HG03520 (cell line): ENCODE results near the gene ADPRHL1.
"Not testable (repeated sequence)": the region's sequence is repeated elsewhere in the genome, so short reads cannot be mapped to it uniquely, and the experiment has no call there.

Experiments used
- ATAC-seq: cut with Tn5 transposase; IDR thresholded peaks from one replicate; pipeline ENCODE4 v1.9.1; 2021; ENCODE audit warnings: mild to moderate bottlenecking, moderate library complexity; ENCODE audit not compliant: unreplicated experiment

ADPRHL1 gene

GRCh38 chr13:113456116-113456702 is 2.9 kb upstream of the ADPRHL1 start:
- no peak for ATAC-seq

DNA sequence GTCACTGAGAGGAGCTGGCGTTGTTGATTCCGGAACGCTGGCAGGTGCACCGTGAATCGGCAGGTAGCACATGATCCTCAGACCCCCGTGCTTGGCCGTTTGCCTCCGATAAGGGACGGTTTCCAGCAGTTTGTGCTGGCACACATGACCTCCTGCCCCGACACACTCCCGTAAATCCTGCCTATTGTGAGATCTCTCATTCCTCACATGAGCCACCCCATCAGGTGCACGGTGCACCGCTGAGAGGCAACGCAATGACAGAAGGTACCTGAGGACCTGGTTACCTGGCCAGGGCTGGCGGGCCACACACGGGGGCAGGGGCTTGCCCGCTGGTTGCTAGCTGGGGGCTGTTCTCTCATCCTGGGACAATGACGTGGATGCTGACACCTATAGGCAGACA is 2.1 kb upstream of the ADPRHL1 start:
- no peak for ATAC-seq

DNA sequence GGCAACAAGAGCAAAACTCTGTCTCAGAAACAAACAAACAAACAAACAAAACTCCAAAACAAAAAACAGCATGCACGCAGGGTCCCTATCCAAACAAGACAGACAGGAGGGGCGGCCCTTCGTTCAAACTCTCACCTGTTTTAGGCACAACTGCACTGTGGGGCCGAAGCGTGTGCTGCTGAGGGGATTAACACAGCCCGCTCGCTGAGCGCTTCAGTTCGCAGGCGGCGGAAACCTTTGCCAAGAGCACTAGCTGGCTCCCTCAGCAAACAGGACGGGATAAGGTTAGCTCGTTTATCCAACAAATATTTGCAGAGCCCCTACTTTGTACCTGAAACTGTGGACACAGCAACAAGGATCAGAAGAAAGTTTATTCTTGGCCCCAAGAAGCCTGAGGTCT is 1.6 kb upstream of the ADPRHL1 start:
- ATAC-seq: no peak

GRCh38 chr13:113452466-113452865 is 822 bp downstream of the ADPRHL1 start:
- no peak for ATAC-seq

GRCh38 chr13:113451951-113452421 is 1.3 kb downstream of the ADPRHL1 start:
- no peak for ATAC-seq

DNA sequence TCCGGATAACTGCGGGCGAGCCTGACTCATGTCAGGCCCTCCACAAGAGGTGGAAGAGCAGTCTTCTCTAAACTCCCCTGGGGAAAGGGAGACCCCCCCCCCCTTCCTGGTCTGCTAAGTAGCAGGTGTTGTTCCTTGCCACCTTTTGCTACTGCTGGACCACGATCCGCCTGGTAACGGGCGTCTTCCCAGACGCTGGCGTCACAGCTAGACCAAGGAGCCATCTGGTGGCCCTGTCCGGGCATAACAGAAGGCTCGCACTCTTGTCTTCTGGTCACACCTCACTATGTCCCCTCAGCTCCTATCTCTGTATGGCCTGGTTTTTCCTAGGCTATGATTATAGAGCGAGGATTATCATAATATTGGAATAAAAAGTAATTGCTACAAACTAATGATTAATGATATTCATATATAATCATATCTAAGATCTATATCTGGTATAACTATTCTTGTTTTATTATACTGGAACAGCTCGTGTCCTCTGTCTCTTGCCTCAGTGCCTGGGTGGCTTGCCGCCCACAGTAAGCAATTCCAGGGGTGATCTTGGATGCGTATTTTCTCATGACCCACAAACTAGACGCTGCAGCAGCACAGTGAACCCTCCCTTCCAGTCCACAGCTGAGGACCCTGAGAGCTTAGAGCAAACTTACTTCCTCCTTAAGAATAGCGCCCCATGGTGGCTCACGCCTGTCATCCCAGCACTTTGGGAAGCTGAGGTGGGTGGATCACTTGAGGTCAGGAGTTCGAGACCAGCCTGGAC is 2.2 kb downstream of the ADPRHL1 start:
- ATAC-seq: not testable (repeated sequence)

GRCh38 chr13:113450348-113450744 is 2.9 kb downstream of the ADPRHL1 start:
- not testable (repeated sequence) for ATAC-seq

DNA sequence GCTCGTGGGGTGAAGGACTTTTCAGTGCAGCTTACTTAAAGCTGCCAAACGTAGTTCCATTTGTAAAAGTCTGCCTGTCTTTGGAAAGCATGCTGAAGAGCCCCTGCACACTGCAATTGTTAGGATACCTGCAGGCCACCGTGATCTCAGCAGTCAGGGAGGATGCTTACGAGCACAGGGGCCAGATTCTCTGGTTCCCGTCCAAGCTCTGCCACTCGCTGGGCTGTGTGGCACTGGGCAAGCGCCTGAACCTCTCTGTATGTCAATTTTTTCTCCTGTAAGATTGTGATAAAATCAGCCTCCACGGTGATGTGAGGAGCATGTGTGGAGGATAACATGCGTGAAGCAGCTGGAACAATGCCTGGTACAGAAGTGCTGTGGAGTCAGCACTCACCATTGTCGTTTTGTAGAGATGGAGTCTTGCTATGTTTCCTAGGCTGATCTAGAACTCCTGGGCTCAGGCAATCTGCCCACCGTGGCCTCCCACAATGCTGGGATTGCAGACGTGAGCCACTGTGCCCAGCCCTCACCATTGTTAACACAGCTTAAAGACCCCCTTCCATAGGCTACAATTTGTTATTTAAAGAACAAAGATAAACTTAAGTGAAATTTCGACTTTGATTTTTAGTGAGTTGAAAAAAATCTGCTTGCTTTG is 3.5 kb downstream of the ADPRHL1 start:
- ATAC-seq: no peak

- ATAC-seq: peak; percentile 51
These were observed 4.2 kb downstream of the ADPRHL1 start for GRCh38 chr13:113448885-113449692.

DNA sequence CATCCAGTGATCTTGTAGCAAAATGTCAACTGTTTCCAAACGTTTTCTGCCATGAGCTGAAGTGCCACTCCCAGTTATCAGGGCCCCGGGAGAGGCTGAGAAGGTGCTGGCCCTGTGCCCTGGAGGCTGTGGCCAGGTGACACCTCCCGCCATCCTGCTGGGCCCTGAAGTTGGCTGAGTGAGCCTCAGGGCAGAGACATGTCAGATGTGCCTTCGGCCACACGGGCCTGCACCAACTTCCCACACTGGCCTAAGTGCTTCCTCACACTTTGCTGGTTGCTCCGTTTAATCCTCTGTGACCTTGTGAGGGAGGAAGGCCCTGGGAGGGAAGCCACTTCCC is 4.8 kb downstream of the ADPRHL1 start:
- ATAC-seq: no peak

- no peak for ATAC-seq
These were observed 5.7 kb downstream of the ADPRHL1 start for GRCh38 chr13:113447596-113447995.

GRCh38 chr13:113446488-113446854 is 6.8 kb downstream of the ADPRHL1 start:
- ATAC-seq: no peak

DNA sequence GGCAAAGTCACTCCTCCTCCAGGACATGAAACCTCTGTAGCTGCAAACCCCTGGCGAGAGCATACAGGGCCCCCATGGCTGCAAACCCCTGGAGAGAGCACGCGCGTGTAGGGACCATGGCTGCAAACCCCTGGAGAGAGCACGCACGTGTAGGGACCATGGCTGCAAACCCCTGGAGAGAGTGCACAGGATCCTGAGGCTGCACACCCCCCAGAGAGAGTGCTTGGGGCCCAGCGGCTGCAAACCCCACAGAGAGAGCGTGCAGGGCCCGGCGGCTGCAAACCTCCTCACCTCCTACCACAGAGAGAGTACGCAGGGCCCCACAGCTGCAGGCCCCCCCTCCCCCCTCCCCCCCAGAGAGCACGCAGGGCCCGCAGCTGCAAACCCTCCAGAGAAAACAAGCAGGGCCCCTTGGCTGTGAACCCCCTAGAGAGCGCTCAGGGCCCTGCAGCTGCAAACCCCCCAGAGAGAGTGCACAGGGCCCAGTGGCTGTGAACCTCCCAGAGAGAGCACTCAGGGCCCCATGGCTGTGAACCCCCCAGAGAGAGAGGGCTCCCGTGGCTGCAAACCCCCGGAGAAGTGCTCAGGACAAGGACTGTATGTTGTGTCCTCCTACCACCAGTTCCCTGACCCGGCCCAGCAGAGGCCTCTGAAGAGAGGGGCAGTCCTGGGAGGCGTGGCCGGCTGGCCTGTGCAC is 7.3 kb downstream of the ADPRHL1 start:
- no peak for ATAC-seq

DNA sequence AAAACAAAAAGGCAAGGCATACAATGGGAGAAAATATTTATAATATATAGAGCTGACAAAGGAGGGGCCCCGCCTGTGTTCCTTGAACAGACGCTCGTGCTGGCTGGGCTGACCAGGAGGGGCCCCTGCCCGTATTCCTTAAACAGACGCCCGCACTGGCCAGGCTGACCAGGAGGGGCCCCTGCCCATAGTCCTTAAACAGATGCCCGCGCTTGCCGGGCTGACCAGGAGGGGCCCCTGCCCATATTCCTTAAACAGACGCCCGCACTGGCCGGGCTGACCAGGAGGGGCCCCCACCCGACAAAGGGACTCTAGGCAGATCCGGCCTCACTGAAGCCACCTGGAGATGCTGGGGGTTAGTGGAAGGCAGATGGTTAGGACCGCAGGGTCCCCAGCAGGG is 9.3 kb downstream of the ADPRHL1 start:
- no peak for ATAC-seq

GRCh38 chr13:113442985-113443362 is 10.3 kb downstream of the ADPRHL1 start:
- no peak for ATAC-seq

DNA sequence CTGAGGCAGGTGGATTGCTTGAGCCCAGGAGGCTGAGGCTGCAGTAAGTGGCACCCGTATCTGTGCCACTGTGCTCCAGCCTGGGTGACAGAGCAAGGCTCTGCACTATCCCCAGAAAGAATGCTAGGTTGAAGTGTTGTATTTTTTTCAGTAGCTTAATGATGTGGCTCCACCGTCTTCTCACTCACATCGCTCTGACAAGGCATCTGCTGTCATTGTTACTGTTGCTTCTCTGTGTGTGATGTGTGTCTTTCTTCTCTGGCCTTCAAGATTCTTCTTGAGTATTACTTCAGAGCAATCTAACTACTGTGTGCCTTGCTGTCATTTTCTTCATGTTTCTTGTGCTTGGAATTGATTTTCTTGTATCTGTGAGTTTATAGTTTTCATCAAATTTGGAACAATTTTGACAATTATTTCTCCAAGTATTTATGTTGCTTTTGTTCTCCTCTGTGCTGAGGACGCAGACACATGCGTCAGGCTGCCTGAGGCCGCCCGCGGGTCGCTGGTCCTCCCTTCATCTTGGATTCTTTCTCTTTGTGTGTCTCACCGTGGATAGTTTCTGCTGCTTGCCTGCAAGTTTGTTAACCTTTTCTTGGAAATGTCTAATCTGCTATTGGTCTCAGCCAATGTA is 10.8 kb downstream of the ADPRHL1 start:
- no peak for ATAC-seq

GRCh38 chr13:113441661-113442060 is 11.6 kb downstream of the ADPRHL1 start:
- no peak for ATAC-seq

GRCh38 chr13:113437408-113438010 is 15.8 kb downstream of the ADPRHL1 start:
- no peak for ATAC-seq

DNA sequence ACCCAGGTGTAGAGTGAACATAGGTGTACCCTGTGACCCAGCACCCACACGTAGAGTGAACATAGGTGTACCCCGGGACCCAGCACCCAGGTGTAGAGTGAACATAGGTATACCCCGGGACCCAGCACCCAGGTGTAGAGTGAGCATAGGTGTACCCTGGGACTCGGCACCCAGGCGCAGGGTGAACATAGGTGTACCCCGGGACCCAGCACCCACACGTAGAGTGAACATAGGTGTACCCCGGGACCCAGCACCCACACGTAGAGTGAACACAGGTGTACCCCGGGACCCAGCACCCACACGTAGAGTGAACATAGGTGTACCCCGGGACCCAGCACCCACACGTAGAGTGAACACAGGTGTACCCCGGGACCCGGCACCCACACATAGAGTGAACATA is 16.4 kb downstream of the ADPRHL1 start:
- ATAC-seq: not testable (repeated sequence)

DNA sequence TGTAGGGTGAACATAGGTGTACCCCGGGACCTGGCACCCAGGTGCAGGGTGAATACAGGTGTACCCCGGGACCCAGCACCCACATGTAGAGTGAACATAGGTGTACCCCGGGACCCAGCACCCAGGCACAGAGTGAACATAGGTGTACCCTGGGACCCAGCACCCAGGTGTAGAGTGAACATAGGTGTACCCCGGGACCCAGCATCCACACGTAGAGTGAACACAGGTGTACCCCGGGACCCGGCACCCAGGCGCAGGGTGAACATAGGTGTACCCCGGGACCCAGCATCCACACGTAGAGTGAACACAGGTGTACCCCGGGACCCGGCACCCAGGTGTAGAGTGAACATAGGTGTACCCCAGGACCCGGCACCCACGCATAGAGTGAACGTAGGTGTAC is 17.4 kb downstream of the ADPRHL1 start:
- not testable (repeated sequence) for ATAC-seq
